GM12892 (cell line): ENCODE data around the gene MBD5.

Experiments
- POLR2A ChIP-seq: IDR thresholded peaks from 2 replicates; pipeline ENCODE4 v1.6.1; 2011; ENCODE audit warnings: low read depth, low read length, control low read depth
- POLR2AphosphoS5 ChIP-seq: IDR thresholded peaks from 2 replicates; pipeline ENCODE4 v1.6.1; 2011; ENCODE audit warnings: low read depth, low read length, control low read depth

DNA sequence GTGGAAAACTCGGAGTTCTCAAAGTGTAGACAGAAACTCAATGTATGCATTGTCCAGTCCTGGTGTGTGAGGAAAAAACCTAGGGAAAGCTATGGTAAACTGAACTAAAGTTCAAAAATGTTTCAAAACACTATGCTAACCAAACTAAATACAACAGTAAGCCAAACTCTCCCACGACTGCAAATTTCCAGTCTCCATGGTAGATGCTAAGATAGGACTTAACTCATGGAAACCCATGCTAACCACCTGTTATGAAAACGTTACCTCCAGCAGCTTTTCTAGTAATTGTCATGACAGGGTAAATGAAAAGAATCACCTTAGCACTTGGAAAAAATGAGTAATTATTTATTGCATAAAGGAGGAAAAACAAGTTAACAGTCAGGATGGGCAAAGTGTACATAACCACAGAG, 488.0 kb downstream of the MBD5 start:
- TF ChIP-seq POLR2A (no peak), POLR2AphosphoS5 (no peak)
